NCI-H2196 (cell line): Measurements from ENCODE around the gene KMT5C.
"Not testable (repeated sequence)": the region's sequence is repeated elsewhere in the genome, so short reads cannot be mapped to it uniquely, and the experiment has no call there.

Source experiments
- DNase-seq: peaks from one replicate; lab custom pipeline; 2025; ENCODE audit not compliant: unreplicated experiment; lab: John Stamatoyannopoulos, UW

Gene KMT5C

DNA sequence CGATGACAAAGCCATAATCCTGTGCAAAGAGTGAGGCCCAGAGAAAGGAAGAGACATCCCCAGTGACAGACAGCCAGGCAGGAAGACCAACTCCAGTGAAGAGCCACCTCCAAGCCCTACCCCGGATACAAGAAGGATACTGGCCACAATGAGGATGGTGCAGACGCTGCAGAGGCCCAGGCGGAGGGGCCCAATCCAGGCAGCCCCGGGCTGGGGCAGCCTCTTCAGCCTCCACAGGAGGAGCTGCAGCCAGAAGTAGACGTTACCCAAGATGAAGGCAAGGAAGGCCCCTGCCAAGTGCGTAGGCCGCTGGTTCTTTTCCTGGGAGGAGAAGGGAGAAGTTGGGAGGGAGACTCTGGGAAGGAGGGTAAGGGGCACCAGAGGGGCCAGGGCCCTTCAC, 23.0 kb upstream of the KMT5C start:
- no peak for DNase-seq

DNA sequence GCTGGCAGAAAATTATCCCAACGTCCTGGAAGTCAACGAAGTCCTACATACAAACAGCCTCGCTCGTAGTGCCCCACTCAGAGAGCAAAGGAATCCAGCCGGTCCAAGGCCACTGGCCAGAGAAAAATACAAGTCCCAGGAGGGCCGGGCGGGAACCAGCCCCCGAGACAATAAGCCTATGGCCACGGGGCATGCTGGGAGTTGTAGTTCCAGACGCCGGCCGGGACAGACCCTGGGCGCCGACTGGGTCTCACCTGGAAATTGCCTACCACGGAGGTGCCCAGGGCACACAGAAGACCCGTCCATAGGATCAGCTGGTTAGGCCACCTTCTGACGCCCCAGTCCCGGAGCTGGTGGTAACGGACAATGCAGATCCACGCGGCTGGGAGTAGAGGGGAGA, 19.9 kb upstream of the KMT5C start:
- DNase-seq: no peak

DNA sequence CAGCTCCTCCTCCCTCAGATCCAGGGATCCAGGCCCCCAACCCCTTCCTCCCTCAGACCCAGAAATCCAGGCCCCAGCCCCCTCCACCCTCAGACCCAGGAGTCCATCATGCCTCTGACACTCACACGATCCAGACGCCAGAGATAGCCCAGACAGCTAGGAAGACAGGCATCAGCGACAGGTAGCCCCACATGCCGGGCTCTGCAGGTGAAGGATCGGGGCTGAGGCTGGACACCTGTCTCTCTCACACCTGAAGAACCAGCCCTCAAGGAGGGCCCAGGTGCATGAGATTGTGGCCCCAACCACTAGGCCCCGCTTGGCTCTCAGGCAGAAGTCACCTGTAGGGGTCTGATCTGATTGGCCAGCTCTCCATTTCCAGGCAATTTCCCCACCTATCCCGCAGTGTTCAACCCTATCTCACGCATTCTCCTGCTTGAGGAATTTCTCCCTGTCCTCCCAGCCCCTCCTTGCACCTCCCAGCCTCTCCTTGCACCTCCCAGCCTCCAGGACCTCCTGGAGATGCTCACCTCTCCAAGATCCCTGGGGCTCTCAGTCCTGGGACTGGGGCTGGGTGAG, 18.7 kb upstream of the KMT5C start:
- DNase-seq: no peak

DNA sequence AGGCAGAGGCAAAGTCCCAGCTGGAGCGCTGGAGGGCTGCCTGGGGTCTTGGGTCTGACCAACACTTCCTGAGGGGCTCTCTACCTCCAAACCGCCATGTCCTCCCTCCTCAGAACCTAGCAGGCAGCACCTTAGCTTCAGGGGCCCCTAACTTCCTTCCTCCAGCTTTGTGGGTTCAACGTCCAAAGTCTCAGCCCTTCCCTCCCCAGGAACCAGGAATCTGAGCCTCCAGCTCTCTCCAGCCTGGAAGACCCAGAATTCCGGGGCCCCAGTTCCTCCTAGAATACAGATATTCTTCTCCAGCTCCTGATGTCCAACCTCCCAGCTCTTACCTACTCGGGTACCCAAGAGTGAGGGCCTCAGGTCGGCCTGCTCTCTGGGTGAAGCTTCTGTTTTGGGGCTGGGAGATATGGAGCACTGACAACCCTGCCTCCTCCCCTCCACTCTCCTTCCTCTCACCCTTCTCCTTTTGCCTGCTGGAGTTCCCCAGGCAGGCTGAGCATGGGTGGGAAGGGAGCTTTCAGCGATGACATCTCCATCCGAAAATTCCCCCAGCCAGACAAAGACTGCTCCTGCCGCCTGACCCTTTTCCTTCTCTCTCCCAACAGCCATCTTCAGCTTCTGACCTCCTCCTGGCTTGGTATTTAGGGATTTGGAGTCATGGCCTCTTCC, 18.1 kb upstream of the KMT5C start:
- no peak for DNase-seq

DNA sequence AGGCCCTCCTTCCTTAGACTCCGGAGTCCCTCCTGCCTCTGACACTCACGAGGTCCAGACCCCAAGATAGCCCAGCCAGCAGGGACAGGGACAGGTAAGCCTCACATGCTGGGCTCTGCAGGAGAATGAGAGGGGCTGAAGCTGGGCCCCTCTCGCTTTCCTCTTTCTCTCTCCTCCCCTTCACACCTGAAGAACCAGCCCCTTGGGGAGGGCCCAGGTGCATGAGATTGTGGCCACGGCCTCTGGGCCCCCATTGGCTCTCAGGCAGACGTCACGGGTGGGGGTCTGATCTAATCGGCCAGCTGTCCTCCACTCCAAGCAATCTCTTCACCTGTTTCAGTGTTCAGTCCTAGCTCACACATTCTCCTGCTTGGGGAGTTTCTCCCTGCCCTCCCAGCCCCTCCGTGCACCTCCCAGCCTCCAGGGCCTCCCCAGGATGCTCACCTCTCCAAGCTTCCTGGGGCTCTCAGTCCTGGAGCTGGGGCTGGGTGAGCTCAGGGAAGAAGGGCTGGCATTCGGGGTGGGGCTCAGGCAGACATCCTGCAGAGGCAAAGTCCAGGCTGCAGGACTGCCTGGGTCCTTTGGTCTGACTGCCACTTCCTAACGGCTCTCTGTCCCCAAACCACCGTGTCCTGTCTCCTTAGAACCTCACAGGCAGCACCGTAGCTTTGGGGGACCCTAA, 17.3 kb upstream of the KMT5C start:
- no peak for DNase-seq

DNA sequence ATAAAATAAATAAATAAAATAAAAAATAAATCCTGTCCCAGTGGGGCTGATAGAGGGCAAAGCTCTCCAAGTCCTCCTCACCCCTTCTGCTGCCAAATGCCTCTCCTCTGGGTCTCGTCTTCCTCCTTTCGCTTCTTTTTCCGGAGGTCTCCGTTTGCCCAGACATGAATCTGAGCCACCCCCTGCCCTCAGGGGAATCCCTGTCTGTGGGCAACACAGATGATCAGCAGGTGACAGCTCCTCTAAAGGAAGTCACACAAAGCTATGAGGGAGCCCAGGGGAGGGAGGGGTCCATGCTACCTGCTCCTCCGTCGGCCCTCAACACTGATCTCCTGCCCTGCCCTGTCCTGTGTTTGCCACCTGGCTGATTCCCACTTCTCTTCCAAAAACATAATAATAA, 15.0 kb upstream of the KMT5C start:
- no peak for DNase-seq

DNA sequence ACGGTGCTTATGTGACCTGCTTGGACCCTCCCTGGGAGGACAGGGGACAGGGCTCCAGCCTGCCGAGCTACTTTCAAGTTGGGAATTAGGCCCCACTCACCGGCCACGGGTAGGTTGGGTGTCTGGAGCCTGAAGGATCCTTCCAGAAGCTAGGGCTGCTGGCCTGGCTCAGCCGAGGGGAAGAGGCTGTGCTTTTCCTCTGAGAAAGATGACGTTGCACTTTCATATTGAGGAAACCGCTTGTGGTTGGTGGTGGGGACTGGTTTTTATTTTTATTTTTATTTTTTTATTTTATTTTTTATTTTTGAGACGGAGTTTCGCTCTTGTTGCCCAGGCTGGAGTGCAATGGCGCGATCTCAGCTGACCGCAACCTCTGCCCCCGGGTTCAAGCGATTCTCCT, 14.5 kb upstream of the KMT5C start, which contains the start of gene TMEM150B:
Gene TMEM150B, minus strand, starts transcription at position 170 of the 400 bp plus-strand sequence. CDS start 4,305 bp downstream, outside the sequence.
- DNase-seq: no peak

DNA sequence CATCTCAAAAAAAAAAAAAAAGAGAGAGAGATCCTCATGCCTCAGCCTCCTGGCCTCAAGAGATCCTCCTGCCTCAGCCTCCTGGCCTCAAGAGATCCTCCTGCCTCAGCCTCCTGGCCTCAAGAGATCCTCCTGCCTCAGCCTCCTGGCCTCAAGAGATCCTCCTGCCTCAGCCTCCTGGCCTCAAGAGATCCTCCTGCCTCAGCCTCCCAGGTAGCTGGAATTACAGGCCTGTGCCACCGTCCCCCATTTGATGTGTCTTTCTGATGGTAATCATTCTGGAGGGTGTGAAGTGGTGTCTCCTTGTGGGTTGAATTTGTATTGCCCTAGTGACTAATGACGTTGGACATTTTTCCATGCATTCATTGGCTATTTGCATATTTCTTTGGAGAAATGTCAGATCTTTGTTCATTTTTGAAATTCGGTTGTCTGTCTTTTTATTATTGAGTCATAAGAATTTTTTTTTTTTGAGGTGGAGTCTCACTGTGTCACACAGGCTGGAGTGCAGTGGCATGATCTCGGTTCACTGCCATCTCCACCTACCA, 10.8 kb upstream of the KMT5C start:
- not testable (repeated sequence) for DNase-seq

DNA sequence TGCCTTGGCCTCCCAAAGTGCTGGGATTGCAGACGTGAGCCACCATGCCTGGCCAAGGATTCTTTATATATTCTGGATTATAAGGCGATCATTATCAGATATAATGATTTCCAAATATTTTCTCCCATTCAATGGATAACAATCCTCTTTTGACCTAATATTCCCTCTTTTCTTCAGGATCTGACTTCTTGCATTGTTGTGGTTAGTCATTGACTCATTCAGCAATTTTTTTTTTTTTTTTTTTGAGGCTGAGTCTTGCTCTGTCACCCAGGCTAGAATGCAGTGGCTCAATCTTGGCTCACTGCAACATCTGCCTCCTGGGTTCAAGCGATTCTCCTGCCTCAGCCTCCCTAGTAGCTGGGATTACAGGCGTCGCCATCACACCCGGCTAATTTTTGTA, 9.9 kb upstream of the KMT5C start:
- DNase-seq: not testable (repeated sequence)

DNA sequence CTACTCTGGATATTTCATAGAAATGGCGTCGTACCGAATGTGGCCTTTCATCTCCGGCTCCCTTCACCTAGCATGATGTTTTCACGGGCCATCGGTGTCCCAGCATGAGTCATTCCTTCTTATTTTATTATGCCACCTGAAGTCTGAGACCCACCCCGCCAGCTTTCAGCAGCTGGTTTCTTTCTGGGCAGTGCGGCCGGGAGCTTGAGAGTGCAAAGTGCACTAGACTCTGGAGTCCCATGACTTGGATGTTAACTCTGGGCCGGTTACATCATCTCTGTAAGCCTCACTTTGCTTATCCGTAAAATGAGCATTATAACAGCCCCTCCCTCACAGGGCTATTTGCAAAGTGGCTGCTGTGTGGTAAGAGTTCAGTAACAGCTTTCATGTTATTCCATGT, 5.8 kb upstream of the KMT5C start:
- no peak for DNase-seq

DNA sequence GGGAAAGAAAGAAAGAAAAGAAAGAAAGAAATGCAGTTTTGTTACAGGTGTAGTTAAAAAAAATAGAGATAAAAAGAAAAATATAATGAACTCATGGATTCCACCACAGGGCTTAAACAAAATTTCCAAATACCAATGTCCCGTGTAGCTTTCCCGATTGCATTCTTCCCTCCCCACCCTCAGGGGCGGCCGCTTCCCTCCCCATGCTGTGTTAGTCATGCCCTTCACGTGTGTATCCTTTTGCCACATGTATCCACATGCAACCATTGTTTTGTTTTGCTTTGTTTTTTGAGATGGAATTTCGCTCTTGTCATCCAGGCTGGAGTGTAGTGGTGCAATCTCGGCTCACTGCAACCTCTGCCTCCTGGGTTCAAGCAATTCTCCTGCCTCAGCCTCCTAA, 3.6 kb upstream of the KMT5C start:
- DNase-seq: no peak

DNA sequence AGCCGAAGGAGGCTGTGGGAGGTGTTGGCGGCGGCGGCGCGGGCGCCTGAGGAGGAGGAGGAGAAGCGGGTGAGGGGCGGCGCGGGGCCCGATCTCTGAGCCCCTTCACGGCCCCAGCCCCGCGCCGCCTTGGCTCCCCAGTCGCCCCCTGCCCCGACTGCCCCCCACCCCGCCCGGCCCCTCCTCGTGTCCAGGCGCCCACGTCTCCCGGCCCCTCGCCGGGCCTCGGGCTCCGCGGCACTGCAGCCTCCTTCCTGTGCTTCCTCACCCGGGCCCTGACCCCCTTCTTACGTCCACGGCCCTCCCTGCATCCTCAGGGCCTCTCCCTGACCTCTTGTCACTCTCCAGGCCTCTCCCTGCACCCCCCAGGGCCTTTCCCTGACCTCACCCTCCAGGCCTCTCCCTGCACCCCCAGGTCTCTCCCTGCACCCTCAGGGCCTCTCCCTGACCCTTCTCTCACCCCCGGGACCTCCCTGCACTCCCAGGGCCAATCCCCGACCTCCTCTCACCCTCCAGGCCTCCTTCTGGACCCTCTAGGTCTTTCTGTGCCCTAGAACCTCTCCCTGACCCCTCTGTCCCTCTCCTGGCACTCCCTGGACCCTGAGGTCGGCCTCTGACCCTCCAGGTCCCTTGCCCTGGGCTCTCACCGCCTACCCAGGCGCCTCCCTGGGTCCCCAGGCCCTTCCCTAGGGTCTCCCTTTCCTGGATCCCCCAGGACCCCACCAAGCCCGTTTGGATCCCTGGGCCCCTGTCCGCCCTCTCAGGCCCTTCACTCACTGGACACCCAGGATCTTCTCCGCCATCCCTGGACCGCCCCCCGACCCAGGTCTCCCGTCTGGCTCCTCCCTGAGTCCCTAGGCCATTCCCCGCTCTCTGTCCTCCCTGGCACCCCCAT, 460 bp downstream of the KMT5C start:
- no peak for DNase-seq

DNA sequence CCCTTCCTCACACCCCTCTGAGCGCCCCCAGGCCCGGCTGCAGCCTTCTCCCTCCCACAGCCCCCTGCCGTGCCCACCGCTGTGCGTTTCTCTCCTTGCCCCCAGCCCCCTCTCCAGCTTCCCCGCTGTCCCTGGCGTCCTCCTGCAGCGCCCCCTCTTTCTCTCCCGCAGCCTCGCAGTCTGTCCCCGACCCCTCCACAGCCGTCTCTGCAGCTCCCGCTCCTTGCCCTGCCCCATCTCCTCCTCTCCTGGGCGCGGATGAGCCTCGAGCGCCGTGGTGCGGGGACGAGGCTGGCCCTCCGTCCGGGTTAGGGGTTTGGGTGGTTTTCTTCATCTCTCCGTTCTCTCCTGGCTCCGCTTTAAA, 1.1 kb downstream of the KMT5C start:
- no peak for DNase-seq

DNA sequence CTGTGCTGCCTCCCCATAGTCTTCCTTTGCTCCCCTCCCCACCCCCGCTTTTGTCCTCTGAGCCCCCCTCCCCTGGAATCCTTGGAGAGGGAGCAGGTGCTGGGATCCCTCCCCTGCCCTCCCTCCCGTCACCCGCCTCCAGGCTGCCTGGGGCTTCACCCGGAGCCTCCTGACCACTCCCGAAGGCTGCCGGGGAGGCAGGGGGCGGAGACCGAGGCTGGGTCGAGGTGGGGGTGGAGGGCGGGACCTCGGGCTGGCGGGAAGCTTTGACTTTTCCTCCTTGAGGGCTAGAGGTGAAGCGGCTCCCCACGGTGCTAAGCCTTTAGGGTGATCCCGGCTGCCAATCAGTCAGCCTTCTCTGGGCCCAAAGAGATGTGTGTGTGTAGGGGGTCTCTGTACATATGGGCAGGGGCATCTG, 1.5 kb downstream of the KMT5C start:
- peak; percentile 92 for DNase-seq

DNA sequence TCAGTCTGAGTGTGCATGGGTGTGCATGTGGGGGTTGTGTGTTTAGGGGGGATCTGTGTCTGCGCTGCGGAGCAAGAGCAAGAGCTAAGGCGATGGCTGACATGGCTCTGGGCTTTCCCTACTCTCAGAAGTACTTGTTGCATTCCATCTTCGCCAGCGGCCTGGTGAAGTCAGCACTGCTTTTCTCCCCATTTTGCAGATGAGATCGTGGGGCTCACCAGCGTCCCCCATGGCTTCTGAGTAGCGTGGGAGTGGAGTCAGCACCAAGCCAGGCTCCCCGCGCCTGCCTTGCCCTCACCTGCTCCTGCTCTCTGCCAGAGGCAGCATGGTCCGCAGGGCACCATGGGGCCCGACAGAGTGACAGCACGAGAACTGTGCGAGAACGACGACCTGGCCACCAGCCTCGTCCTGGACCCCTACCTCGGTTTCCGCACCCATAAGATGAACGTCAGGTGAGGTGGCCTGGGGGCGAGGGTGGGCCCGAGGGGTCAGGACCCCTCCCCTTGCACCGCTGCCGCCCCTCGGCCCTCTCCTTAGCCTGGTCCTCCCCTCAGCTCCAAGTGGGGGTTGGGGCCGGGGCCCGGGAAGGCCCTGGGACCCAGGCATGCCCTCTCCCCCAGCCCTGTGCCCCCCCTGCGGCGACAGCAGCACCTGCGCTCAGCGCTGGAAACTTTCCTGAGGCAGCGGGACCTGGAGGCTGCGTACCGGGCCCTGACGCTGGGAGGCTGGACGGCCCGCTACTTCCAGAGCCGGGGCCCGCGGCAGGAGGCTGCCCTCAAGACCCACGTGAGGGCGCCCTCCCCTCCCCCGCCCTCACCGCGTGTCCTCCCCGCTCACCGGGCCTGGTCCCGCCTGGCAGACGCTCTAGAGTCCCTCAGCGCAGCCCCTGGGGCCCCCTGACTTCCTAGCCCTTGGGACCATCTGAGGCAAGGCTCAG, 2.2 kb downstream of the KMT5C start:
- DNase-seq: no peak

DNA sequence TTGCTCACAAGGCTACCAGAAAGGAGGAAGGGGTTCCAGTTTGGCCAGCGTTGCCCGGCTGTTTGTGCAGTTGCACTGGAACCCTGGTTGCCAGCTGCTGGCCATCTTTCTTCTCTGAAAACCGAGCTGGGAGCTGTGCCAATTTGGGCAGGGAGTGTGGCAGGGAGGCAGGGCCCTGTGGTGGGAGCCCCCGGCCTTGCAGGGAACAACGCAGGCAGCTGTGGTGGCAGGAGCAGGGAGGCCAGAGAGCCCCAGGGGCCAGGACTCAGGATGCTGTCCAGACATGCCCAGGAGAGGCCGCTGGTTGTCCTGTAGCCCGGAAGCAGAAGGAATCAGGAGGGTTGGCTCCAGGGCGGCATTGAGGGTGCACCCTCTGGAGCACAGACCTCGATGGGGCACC, 4.8 kb downstream of the KMT5C start:
- DNase-seq: peak; percentile 92

DNA sequence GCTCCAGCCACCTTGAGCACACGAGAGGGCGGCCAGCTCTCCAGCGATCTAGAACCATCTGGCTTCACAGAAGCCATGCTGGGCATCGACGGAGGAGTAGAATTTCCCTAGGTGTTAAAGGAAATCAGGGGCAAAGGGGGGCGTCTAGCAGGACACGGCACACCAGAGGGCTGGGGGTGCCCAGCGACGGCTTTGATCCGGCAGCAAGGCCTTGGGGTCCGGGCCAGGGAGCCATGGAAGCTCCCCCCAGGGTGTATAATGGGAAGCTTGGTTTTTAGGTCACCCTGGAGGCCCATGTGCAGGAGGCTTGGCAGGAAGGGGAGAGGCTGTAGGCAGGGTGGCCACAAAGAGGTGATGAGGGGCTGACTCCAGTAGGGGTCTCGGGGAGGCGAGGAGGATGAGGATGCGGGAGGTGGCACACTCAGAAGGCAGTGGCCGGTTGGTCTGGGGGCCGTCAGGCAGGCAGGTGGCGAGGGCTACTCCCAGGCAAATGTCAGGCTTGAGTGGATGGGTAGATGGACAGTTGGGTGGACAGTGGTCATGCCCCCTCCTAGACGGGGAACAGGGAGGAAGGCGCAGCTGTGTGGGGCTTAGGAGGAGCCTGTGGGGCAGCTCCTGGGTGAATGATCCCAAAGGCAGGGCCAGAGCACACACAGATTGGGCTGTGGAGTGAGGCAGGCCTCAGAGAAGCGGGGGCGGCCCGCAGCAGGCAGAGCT, 5.6 kb downstream of the KMT5C start:
- no peak for DNase-seq

DNA sequence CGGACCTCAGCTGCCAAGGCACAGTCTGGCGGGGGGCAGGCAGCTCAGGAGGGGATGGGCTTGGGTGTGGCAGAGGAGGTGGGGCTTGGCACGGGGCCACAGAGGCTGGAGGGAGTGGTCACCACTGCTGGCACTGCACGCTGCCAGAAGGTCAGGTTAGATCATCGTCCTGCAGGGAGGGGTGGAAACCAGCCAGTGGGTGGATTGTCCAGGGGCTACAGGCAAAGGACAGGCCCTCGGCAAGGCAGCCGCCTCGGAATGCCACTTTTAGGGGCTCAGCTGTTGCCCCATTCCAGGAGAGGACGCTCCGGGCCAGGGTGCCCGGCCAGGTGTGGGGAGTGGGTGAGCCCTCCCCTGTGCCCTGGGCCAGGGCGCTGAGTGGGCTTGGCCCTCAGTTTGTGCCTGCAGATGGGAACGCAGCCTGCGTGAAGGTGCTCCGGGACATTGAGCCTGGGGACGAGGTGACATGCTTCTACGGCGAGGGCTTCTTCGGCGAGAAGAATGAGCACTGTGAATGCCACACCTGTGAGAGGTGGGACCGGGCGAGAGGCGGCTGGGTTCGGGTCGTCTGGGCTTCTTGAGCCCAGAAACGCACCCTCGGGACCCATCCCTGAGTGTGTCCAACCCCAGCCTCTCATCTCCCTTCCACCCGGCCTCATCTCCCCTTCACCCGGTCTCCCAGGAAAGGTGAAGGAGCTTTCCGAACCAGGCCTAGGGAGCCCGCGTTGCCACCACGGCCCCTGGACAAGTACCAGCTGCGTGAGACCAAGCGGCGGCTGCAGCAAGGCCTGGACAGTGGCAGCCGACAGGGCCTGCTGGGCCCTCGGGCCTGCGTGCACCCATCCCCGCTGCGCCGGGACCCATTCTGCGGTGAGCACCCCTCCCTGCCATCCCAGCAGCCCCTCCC, 6.4 kb downstream of the KMT5C start:
- DNase-seq: peak; percentile 52
